Measurements from ENCODE around the gene KIF6. TPM values are rescaled to one million over a fixed set of nuclear protein-coding genes. Genes with fewer than 3 reads are reported as not detected.

KIF6 gene
- polyA plus RNA-seq, 2 donors = 0.08 to 0.20 TPM

DNA sequence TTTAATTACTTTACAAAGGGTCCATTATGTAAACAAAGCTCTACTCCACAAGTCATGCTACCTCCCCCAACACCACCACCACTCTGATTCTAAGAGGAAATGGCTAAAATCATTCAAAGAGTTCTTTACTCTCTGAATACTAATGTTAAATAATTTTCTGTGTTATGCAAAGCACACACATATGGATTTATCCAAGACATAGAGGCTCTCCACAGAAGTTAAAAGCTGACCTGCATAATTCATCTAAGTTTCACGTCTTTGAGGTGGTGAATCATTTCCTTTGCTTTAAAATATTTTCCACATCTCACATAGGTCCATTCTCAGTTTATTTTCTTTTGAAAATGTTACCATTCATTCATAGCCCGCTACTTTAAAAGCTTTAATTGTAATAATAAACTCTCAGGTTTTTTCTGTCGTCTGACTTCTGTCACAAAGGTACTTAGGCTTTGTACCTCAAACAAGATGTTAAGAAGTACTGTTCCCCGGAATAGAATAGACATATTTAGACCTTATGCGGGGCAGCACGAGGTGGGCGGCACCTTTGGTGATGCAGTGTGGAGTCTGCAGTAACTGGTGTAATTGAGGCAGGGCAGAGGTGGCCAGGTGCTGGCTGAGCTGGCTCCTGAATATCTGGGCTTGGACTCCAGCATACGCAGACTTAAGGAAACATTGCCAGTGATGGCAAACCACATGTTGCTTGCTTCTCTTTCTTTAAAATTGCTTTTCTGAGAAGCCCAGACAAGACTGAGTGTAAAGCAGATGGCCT, 55.8 kb downstream of the KIF6 start:
- WGBS, 2 donors = 66 to 68% methylated on average over 8 of the region's 8 CpGs
- H3K27ac ChIP-seq (ENCODE audit: low read depth in 2 of 2, low read length in 1 of 2) = no peak overlapping the region
- H3K36me3 ChIP-seq (ENCODE audit: control insufficient read depth in 2 of 2, insufficient read depth in 2 of 2, low read length in 1 of 2) = no peaks in the 10 kb centered on the region
- H3K9me3 ChIP-seq (ENCODE audit: control insufficient read depth in 2 of 2, insufficient read depth in 1 of 2, low read depth in 1 of 2, low read length in 1 of 2) = peaks cover 0 to 2% of the 10 kb centered on the region in 2 donors
- H3K4me3 ChIP-seq (ENCODE audit: low read depth in 1 of 2, low read length in 2 of 2) = no peak overlapping the region
- H3K27me3 ChIP-seq (ENCODE audit: control insufficient read depth in 1 of 2, insufficient read depth in 2 of 2, low read length in 2 of 2) = no peaks in the 10 kb centered on the region
- no peaks in the 10 kb centered on the region for H3K4me1 ChIP-seq (ENCODE audit: control insufficient read depth in 2 of 2, insufficient read depth in 2 of 2, low read length in 1 of 2)

DNA sequence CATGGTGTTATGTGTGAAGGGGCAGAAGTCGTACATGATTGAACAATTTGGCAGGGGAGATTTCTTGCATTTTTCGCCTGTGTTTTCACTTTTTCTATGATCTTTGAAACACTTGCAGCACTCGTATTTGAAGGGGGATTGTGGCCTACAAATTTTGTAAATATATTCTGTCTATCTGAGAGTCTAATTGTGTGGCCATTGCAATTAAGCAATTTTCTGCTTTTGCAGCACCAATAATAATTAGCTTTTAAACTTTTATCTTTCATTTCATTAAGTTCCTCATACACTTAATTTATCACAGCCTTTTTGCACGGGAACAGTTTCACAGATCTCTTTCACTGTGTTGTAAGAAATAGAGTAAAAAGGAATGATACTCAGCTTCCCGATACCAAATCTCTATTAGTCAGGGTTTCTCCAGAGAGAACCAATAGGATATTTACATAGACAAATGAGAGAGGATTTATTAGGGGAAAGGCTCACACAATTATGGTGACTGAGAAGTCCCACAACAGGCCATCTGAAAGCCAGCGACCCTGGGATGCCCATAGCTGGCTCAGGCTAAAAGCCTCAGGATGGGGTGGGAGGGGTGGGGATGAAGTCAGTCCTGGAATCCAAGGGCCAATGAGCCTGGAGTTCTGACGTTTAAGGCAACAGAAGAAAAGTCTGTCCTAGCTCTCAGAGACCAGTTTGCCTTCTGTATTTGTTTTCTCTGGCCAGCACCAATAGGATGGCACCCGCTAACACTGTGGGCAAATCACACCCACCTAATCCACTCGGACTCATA, 58.3 kb downstream of the KIF6 start:
- H3K27ac ChIP-seq (ENCODE audit: low read depth in 2 of 2, low read length in 1 of 2) = no peak overlapping the region
- H3K4me1 ChIP-seq (ENCODE audit: control insufficient read depth in 2 of 2, insufficient read depth in 2 of 2, low read length in 1 of 2) = no peaks in the 10 kb centered on the region
- WGBS, 2 donors = 65 to 68% methylated on average over 9 of the region's 9 CpGs
- no peaks in the 10 kb centered on the region for H3K27me3 ChIP-seq (ENCODE audit: control insufficient read depth in 1 of 2, insufficient read depth in 2 of 2, low read length in 2 of 2)
- H3K4me3 ChIP-seq (ENCODE audit: low read depth in 1 of 2, low read length in 2 of 2) = no peak overlapping the region
- H3K36me3 ChIP-seq (ENCODE audit: control insufficient read depth in 2 of 2, insufficient read depth in 2 of 2, low read length in 1 of 2) = no peaks in the 10 kb centered on the region
- no peaks in the 10 kb centered on the region for H3K9me3 ChIP-seq (ENCODE audit: control insufficient read depth in 2 of 2, insufficient read depth in 1 of 2, low read depth in 1 of 2, low read length in 1 of 2)

DNA sequence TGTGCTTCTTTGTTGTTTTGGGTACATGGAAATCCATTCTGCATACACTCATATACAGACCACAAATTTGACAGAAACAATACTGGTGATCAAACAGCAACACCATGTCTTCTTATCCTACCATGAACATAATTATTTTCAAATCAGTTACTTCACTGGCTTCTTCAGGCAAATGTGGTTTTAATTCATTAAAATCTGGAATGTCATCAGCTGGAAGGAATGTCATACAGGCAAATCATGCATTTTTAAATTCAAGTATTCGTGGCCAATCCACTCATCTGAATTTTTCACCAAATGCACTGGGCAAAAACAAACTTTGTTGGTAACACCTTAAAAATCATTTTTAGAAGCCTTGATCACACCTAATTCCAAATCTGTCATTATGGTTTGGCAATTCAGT, 59.3 kb downstream of the KIF6 start:
- Histone ChIP-seq H3K4me3 (ENCODE audit: low read depth in 1 of 2, low read length in 2 of 2) (no peak overlapping the region), H3K27me3 (ENCODE audit: control insufficient read depth in 1 of 2, insufficient read depth in 2 of 2, low read length in 2 of 2) (no peaks in the 10 kb centered on the region), H3K9me3 (ENCODE audit: control insufficient read depth in 2 of 2, insufficient read depth in 1 of 2, low read depth in 1 of 2, low read length in 1 of 2) (no peaks in the 10 kb centered on the region), H3K27ac (ENCODE audit: low read depth in 2 of 2, low read length in 1 of 2) (no peak overlapping the region), H3K36me3 (ENCODE audit: control insufficient read depth in 2 of 2, insufficient read depth in 2 of 2, low read length in 1 of 2) (no peaks in the 10 kb centered on the region), H3K4me1 (ENCODE audit: control insufficient read depth in 2 of 2, insufficient read depth in 2 of 2, low read length in 1 of 2) (no peaks in the 10 kb centered on the region)
- 36 to 55% methylated on average over 1 of the region's 1 CpG for WGBS, 2 donors

DNA sequence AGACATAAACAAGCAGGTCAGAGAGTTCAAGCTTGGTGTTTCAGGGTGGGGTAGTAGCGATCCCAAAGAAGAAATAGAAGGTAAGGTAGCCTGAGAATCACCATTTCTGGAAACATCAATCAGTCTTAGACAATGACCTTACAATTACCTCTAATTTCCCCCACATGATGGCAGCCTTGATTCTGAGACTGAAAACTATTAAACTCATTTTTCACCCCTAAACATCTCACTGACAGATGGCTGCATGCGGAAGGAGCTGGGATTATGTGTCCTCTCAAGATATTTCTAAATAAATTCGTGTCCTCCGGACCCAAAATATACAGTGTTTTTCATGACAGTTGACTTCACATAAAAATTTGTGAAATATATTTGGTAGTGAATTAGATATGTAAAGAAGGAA, 61.0 kb downstream of the KIF6 start:
- no peaks in the 10 kb centered on the region for H3K27me3 ChIP-seq (ENCODE audit: control insufficient read depth in 1 of 2, insufficient read depth in 2 of 2, low read length in 2 of 2)
- H3K27ac ChIP-seq (ENCODE audit: low read depth in 2 of 2, low read length in 1 of 2) = no peak overlapping the region
- no peaks in the 10 kb centered on the region for H3K9me3 ChIP-seq (ENCODE audit: control insufficient read depth in 2 of 2, insufficient read depth in 1 of 2, low read depth in 1 of 2, low read length in 1 of 2)
- no peaks in the 10 kb centered on the region for H3K4me1 ChIP-seq (ENCODE audit: control insufficient read depth in 2 of 2, insufficient read depth in 2 of 2, low read length in 1 of 2)
- H3K4me3 ChIP-seq (ENCODE audit: low read depth in 1 of 2, low read length in 2 of 2) = no peak overlapping the region
- WGBS, 2 donors = 65 to 72% methylated on average over 4 of the region's 4 CpGs
- no peaks in the 10 kb centered on the region for H3K36me3 ChIP-seq (ENCODE audit: control insufficient read depth in 2 of 2, insufficient read depth in 2 of 2, low read length in 1 of 2)

DNA sequence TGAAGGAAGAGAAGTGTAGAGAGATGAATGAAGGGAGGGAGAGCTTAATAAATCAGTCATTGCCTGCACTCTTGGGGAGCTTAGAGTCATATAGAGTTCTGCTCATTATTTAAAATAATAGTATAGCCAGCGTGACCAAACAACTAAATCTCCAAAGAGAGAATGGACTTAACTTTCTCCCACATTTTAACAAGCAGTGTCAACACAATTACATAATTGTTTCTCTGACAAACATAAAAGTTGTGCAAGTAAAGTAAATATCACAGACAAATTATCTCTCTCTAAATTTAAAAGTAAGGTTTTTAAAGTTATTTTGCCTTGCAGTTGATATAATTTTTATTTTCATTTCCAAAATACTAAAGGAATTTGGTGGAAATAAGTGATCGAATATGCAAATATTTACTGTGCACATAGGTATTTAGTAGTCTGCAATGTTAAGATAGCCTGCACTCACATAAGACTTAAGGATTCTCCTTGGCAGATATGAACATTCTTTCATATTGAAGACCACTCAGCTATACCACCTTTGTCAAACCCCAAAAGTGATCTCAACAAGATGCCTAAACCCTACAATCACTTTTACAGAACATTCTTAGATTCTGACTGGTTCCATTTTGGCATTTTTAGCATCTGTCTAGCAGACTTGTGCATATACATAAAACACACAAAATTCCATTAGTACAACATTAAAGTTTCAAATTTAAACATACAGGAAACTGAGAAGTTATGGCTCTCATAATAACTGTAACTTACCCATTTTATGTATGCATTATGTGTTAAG, 67.7 kb downstream of the KIF6 start:
- H3K36me3 ChIP-seq (ENCODE audit: control insufficient read depth in 2 of 2, insufficient read depth in 2 of 2, low read length in 1 of 2) = no peaks in the 10 kb centered on the region
- no peak overlapping the region for H3K4me3 ChIP-seq (ENCODE audit: low read depth in 1 of 2, low read length in 2 of 2)
- no peaks in the 10 kb centered on the region for H3K4me1 ChIP-seq (ENCODE audit: control insufficient read depth in 2 of 2, insufficient read depth in 2 of 2, low read length in 1 of 2)
- no peaks in the 10 kb centered on the region for H3K27me3 ChIP-seq (ENCODE audit: control insufficient read depth in 1 of 2, insufficient read depth in 2 of 2, low read length in 2 of 2)
- H3K27ac ChIP-seq (ENCODE audit: low read depth in 2 of 2, low read length in 1 of 2) = no peak overlapping the region
- H3K9me3 ChIP-seq (ENCODE audit: control insufficient read depth in 2 of 2, insufficient read depth in 1 of 2, low read depth in 1 of 2, low read length in 1 of 2) = no peaks in the 10 kb centered on the region
- 76 to 90% methylated on average over 2 of the region's 2 CpGs for WGBS, 2 donors

DNA sequence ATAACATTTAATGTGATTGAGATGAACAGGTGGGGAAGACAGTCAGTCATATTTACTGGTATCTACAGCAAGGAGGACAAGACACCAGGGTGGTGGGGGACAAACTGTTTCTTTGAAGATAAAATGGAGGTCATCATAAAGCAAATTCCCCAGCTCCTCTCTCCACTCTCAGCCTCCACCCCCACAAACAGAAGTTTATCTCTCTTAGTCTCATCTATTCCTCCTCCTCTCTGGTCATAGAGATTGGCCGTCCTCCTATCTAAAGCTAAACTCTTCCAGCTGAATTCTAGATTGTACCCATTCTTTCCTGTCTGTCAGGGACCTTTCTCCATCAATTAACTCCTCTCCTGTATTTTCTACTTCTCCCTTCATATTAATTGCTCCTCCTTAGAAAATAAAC, 71.1 kb downstream of the KIF6 start:
- no peaks in the 10 kb centered on the region for H3K27me3 ChIP-seq (ENCODE audit: control insufficient read depth in 1 of 2, insufficient read depth in 2 of 2, low read length in 2 of 2)
- no peaks in the 10 kb centered on the region for H3K4me1 ChIP-seq (ENCODE audit: control insufficient read depth in 2 of 2, insufficient read depth in 2 of 2, low read length in 1 of 2)
- no peaks in the 10 kb centered on the region for H3K36me3 ChIP-seq (ENCODE audit: control insufficient read depth in 2 of 2, insufficient read depth in 2 of 2, low read length in 1 of 2)
- no peak overlapping the region for H3K27ac ChIP-seq (ENCODE audit: low read depth in 2 of 2, low read length in 1 of 2)
- 76 to 80% methylated on average over 1 of the region's 1 CpG for WGBS, 2 donors
- H3K9me3 ChIP-seq (ENCODE audit: control insufficient read depth in 2 of 2, insufficient read depth in 1 of 2, low read depth in 1 of 2, low read length in 1 of 2) = no peaks in the 10 kb centered on the region
- no peak overlapping the region for H3K4me3 ChIP-seq (ENCODE audit: low read depth in 1 of 2, low read length in 2 of 2)

DNA sequence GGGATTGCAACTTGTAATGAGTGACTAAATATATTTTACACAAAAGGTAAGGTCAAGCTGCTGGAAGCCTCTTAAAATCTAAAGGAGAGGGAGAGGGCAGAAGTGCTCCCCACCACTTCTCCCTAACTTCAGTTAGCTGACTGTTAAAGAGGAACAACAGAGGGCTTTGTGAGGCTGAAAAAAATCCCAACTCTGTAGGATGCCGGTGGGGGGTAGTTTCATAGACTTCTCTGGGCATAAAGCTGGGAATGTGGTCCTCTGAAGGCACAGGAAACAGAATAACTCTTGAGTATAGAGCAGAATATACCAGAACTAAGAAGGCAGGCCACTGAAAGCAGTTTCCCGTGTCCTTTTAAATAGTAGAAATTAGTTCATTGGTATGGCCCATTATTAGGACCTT, 71.6 kb downstream of the KIF6 start:
- H3K9me3 ChIP-seq (ENCODE audit: control insufficient read depth in 2 of 2, insufficient read depth in 1 of 2, low read depth in 1 of 2, low read length in 1 of 2) = no peaks in the 10 kb centered on the region
- 60 to 63% methylated on average over 2 of the region's 2 CpGs for WGBS, 2 donors
- no peaks in the 10 kb centered on the region for H3K4me1 ChIP-seq (ENCODE audit: control insufficient read depth in 2 of 2, insufficient read depth in 2 of 2, low read length in 1 of 2)
- H3K27me3 ChIP-seq (ENCODE audit: control insufficient read depth in 1 of 2, insufficient read depth in 2 of 2, low read length in 2 of 2) = no peaks in the 10 kb centered on the region
- no peak overlapping the region for H3K4me3 ChIP-seq (ENCODE audit: low read depth in 1 of 2, low read length in 2 of 2)
- H3K27ac ChIP-seq (ENCODE audit: low read depth in 2 of 2, low read length in 1 of 2) = no peak overlapping the region
- H3K36me3 ChIP-seq (ENCODE audit: control insufficient read depth in 2 of 2, insufficient read depth in 2 of 2, low read length in 1 of 2) = no peaks in the 10 kb centered on the region

DNA sequence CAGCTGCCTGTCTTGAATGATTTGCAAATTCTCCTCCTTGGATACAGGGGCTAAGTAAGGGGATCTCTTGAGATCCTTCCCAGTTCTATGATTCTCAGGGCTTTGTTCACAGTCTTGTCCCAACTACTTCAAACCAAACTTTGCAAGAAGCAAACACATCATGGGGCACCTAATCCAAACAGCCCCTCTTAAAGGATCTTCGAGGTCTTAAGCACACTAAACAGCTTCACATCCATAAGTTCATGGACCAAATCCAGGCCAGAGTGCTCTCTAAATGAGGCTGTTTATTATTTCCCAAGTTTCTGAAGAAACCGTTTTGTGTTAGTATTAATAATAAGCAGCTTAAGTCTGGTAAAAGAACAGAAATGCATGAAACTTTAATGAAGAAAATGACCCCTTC, 75.2 kb downstream of the KIF6 start:
- H3K4me3 ChIP-seq (ENCODE audit: low read depth in 1 of 2, low read length in 2 of 2) = no peak overlapping the region
- no peaks in the 10 kb centered on the region for H3K27me3 ChIP-seq (ENCODE audit: control insufficient read depth in 1 of 2, insufficient read depth in 2 of 2, low read length in 2 of 2)
- 35 to 40% methylated on average over 2 of the region's 2 CpGs for WGBS, 2 donors
- H3K4me1 ChIP-seq (ENCODE audit: control insufficient read depth in 2 of 2, insufficient read depth in 2 of 2, low read length in 1 of 2) = no peaks in the 10 kb centered on the region
- H3K9me3 ChIP-seq (ENCODE audit: control insufficient read depth in 2 of 2, insufficient read depth in 1 of 2, low read depth in 1 of 2, low read length in 1 of 2) = no peaks in the 10 kb centered on the region
- H3K27ac ChIP-seq (ENCODE audit: low read depth in 2 of 2, low read length in 1 of 2) = no peak overlapping the region
- H3K36me3 ChIP-seq (ENCODE audit: control insufficient read depth in 2 of 2, insufficient read depth in 2 of 2, low read length in 1 of 2) = no peaks in the 10 kb centered on the region

DNA sequence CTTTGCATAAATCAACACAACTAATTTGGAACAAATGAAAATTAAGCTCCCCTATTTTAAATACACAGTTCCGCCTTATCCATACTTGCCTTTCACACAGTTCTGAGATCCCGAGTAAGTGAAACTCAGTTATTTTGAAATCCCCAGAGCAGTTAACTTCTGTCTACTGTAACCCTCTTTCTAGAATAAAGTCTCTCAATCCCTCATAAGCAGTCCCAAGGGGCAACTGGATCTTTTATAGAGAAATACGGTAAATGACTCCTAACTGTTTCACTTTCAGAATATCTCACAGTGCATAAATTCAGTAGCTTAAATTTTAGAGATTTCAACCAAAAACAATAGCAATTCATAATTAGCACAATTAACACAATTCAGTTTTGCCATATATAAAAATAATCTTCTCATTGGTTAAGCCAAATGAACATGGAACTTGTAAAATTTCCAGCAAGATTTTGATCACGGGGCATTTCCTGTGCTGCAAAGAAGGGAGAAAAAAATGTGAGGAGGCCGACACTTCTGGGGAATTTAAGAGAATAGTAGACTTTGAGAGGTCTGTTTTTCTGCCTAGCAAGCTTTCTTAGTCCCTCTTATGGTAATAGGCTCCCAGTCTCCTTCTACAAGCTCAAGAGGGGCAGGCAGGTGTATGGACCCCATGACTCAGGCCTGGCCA, 78.3 kb downstream of the KIF6 start:
- Histone ChIP-seq H3K4me3 (ENCODE audit: low read depth in 1 of 2, low read length in 2 of 2) (no peak overlapping the region), H3K27ac (ENCODE audit: low read depth in 2 of 2, low read length in 1 of 2) (no peak overlapping the region), H3K4me1 (ENCODE audit: control insufficient read depth in 2 of 2, insufficient read depth in 2 of 2, low read length in 1 of 2) (no peaks in the 10 kb centered on the region), H3K36me3 (ENCODE audit: control insufficient read depth in 2 of 2, insufficient read depth in 2 of 2, low read length in 1 of 2) (no peaks in the 10 kb centered on the region), H3K9me3 (ENCODE audit: control insufficient read depth in 2 of 2, insufficient read depth in 1 of 2, low read depth in 1 of 2, low read length in 1 of 2) (no peaks in the 10 kb centered on the region), H3K27me3 (ENCODE audit: control insufficient read depth in 1 of 2, insufficient read depth in 2 of 2, low read length in 2 of 2) (no peaks in the 10 kb centered on the region)
- WGBS, 2 donors = 85 to 86% methylated on average over 5 of the region's 5 CpGs
